Measurements from ENCODE around the gene FBN1.

Gene FBN1

GRCh38 chr15:48470096-48470495 is 175.4 kb downstream of the FBN1 start:
- TF ChIP-seq ZFX (IDR thresholded peaks at IDR 0.05), result no peak
- TF ChIP-seq CTCF (conservative IDR thresholded peaks at IDR 0.05), result no peak
- no peak overlapping the region for H3K27ac ChIP-seq

- TF ChIP-seq ZFX (IDR thresholded peaks at IDR 0.05) (no peak), CTCF (conservative IDR thresholded peaks at IDR 0.05) (no peak)
- H3K27ac ChIP-seq, result no peak overlapping the region
Observed at GRCh38 chr15:48469681-48470080, 175.8 kb downstream of the FBN1 start.

GRCh38 chr15:48469271-48469670 is 176.2 kb downstream of the FBN1 start:
- TF ChIP-seq CTCF (conservative IDR thresholded peaks at IDR 0.05) (no peak), ZFX (IDR thresholded peaks at IDR 0.05) (no peak)
- H3K27ac ChIP-seq, result no peak overlapping the region

GRCh38 chr15:48467801-48468200 is 177.7 kb downstream of the FBN1 start:
- TF ChIP-seq ZFX (IDR thresholded peaks at IDR 0.05) (no peak), CTCF (conservative IDR thresholded peaks at IDR 0.05) (no peak)
- H3K27ac ChIP-seq, result no peak overlapping the region

DNA sequence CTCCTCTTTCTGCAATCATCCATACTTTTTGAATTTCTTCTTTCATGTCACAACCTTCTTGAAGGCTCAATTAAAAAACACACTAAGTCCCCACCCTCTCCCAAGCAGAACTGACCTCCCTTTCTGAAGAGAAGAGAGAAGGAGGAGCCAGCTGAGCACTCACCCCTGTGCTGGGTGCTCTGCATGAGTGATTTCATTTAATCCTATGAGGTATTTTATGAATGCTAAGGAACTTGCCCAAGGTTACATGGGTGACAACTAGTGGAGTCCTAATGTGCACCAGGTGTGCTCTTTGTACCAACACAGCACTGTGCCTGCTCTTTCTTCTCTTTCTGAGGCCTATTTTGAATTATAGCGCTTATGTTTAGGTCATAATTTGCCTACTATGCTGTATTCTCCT is 178.7 kb downstream of the FBN1 start:
- TF ChIP-seq CTCF (conservative IDR thresholded peaks at IDR 0.05) (no peak), ZFX (IDR thresholded peaks at IDR 0.05) (no peak)
- H3K27ac ChIP-seq, result no peak overlapping the region

DNA sequence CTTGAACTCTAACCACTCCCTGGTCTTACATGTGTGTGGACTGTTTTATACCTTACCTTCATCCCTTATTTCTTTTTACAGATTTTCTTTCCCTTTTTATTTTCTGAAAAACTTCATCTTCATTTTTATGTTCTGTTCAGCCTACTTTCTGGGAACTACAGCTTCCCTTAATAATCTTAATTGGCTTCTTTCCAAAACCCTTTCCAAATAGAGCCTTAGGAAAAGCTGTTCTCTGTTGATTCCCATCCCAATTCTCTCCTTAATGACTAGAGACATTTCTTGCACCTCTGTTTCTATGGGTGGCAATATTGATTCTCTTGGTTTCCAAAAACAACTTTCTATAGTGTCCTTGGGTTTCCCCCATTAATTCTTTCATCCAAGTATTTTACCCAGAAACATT is 179.4 kb downstream of the FBN1 start:
- TF ChIP-seq ZFX (IDR thresholded peaks at IDR 0.05) (no peak), CTCF (conservative IDR thresholded peaks at IDR 0.05) (no peak)

GRCh38 chr15:48465410-48465809 is 180.1 kb downstream of the FBN1 start:
- TF ChIP-seq CTCF (conservative IDR thresholded peaks at IDR 0.05) (no peak), ZFX (IDR thresholded peaks at IDR 0.05) (no peak)
- no peak overlapping the region for H3K27ac ChIP-seq

More for the DNA sequence above, 179.4 kb downstream of the FBN1 start:
- H3K27ac ChIP-seq, result no peak overlapping the region

All from C4-2B (cell line).